Hematopoietic multipotent progenitor cell (in vitro differentiated cells): ENCODE measurements around the gene PCTP. TPM values are rescaled to one million over a fixed set of nuclear protein-coding genes. Genes with fewer than 3 reads are reported as not detected.

ENCODE experiments used
- DNase-seq, 3 donors: peaks; one replicate each; pipeline ENCODE4 v3.0.0-alpha.2; 2011 to 2015; ENCODE audit warnings: low read depth in 2 of 3, low spot score in 2 of 3
- total RNA-seq: library from RNA; depleted of rRNA; stranded (reverse); fragments of >200 nt; gene quantifications from one replicate; pipeline ENCODE4 v1.2.3, GENCODE V29; 2012

Gene PCTP
- total RNA-seq, 1 donor, result 18.6 TPM

DNA sequence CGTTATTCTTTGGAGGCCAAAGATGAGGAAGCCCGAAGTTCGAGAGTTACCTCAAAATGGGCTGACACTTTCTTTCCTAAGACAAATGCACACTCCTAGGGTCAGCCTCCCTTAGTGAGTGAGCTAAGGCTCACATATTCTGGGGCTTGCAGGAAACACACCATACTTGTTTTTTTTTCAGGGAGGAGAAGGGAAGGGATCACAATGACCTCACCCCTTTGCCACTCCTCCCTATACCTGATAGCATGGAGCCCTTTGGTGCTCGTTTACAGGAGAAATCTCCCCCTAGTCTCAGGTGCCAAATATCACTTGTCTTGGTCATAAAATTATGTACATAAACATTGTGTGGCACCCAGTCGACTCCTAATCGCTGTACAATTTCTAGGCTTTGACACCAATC is 23.6 kb upstream of the PCTP start:
- DNase-seq, result no peak

DNA sequence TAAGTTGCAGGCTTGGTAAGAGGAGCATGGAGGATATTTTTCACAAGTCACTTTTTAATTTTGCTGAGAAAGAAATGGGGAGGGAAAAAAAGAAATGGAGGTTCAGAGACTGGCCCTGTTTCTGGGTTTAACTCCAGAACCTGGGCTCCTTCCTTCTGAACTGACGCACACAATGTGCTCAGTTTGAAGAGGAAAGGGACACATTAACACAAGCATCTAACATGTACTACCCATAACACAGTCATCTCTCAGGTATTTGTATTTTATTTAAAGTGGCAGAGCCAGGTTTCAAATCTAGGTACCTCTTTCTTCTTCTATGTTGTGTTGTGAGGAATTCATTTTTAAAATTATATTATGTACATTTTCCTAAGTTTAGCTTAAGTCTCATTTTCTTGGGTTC is 22.9 kb upstream of the PCTP start:
- DNase-seq, result no peak

DNA sequence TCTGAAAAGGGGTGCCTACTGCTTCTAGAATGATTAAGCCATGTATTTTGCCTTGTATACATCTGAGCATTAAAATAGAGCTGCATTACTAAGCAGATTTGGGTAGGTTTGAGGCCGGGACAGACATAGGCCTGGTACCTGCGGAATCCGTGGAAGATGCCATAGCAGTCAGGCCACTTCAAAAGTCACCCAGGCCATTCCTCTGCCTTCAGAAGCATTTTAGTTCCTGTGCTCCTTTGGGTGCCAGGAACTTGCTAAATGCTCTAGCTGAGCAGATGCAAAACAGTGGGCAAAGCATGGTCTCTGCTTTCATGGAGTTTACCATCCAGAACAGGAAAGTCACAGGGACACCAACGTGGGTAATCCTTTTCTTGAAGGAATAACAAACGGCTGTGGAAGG is 22.5 kb upstream of the PCTP start:
- DNase-seq, result no peak

DNA sequence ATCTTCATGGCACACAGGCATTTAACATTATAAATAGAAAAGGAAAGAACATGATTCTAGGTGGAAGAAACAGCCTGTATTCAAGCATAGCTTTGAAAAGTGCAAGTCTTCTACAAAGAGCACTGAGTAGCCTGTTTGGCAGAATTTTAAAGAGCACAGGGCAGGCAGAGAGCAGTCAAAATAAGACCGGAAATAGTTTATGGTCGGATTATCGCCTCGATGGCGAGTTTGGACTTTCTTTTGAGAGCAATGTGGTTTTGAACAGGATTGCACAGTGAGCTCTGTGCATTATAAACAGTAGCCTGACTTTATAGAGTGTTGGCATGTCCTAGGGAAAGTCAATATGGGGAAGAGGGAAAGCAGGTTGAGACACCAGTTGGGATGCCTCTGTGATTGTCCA is 22.0 kb upstream of the PCTP start:
- no peak for DNase-seq

DNA sequence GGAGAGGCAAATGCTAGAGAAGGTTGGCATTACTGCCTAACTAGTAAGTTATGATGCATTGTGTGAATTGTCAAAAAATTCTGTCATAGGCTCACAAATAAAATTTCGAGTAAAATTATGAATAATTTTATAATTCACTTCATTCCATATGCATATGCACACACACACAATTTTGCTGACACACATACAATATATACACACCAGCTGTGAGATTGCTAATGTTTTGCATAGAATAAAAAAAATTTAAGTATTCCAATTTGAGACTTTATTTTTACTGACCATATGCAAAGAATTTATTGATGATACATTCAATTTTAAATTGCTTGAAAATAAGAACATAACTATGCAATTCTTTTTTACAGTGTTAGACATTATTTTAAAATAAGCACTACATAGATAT is 21.4 kb upstream of the PCTP start:
- DNase-seq, result no peak

DNA sequence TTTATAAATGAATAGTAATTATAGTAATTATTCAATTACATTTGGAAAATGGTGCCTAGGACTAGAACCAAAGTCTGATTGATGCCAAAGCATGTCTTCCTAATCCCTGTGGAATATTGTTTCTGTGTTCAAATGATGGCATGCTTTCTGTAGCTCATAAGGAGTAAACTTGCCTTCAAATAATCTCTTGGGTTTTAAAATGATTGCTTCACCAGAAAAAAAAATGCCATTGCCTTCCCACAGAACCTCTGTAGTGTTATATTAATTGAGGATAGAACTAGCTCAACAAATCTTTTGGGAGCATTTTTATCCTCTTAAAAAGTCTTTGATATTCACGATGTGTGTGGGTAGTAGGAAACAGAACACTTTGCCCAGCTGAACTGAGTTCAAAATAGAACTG is 20.5 kb upstream of the PCTP start:
- no peak for DNase-seq

DNA sequence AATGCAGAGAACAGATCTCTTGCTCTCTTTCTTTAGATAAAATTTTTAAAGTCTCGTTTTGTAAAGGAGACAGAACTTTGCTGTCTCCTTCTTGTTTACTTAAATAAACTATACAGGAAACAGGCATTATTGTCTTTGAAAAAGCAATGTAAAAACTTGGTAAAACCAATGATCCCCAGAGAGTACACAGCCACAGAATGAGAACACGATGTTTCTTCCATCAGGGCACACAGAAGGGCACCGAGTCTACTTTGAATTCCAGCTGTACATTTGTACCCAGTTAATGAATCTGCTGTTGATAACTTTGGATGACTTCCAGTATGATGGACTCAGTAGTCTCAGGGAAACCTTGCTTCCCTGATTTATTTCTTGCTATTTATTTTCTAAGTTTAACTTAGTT is 20.0 kb upstream of the PCTP start:
- no peak for DNase-seq

DNA sequence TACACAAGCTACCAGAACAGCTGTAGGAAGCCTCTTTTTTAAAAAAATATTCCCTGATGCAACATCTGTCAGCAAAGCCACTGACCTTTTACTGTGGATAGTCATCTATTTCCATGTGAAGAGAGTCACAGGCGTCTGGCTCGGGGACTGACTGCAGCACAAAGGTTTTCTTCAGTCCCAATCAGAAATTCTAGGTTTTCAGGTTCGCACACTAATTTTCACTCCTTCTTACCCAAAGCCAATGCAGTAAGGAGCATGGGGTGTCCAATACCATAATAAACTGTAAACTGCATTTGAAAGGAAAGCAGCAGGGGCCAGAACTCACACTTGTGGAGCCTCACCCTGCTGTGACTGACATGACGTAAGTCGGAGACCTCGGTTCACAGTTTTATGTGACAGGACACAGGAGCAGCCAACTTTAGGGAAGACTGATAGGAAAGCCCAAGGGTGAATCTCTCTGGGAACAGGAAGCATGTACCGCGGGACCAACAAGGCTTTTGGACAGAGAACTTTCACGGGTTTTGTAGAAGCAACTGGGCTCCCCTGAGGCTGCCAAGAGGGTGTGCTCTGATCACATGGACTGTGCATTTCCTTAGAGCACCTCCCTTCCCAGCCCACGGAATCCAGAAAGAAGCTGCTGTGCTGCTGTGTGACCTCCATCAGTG is 19.1 kb upstream of the PCTP start:
- no peak for DNase-seq

DNA sequence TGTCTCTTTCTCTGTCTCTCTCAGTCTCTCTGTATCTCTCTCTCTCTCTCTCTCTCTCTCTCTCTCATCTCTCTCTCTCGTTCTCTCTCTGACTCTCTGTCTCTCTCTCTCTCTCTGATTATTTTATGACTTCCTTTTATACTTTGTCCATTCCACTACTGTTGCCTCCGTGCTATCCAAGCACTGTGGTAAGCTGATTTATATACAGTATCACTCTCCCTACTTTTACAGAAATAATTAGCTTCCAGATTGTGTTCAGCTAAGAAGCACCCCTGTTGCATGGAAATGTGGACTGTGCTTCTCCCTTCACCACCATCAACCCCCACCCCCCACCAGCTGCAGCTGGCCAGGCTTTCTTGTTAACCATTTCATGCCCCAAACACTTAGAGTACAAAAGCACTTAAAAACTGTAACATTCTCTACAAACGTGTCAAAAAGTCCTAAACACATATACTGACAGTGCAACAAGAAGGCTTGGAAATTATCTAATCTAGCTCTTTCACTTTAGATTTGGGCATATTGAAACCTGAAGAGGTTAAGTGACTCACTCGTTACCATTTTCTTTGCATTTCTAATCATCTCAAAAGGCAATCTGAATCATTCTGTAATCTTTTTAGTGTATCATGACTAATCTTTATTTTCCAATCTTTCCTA is 16.6 kb upstream of the PCTP start:
- DNase-seq, result no peak

DNA sequence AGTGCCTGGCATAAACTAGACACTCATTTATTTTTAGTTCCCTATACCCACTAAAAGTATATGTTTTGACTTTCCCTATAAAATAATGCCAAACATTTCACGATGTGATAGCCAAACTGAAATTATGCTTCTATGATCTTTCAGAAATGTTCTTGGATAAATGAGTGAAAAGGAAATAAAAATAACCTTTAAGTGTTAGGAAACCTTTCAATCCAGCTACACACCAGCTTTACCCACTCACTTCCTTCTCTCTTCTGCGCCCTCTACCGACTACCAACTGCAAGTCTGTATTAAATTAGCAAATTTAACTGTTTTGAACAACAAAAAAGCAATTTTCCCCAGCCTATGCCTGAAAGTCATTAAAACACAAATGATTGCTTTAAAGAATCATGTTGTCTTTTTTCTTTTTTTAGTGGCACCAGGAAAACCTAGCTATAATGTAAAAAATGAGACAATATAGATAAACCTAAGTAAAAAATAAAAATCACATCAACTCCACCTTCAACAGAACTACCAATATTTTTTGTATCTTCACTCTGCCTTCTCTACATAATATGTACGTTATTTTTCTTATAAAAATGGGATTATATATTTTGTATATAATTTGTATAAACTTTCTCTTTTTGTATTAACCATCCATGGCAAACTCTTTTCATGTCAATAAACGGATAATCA is 15.0 kb upstream of the PCTP start:
- DNase-seq, result peak in 2 of 3 donors; percentile 49 to 71

DNA sequence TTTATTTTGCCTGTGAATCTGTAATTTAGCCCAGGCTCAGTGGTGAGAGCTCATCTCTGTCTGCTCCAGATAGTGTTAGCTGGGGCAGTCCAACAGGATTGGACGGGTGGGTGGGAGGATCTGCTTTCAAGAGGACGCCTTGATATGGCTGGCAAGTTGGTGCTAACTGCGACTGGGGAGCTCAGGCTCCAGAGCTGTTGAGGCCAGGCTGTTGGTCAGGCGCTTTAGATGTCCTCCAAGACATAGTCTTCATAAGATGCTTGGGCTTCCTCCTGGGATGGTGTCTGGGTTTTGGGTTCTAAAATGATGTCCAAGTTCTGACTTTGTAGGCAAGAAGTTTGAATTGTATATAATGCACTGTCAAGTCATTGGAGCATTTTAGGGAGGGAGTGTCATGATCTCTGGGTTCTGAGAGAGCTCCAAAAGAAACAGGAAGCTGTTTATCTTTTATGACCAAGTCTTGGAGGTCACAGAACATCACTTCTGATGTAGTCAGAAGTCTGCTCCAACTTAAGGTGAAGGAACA is 12.8 kb upstream of the PCTP start:
- DNase-seq, result peak in 1 of 3 donors; percentile 16

DNA sequence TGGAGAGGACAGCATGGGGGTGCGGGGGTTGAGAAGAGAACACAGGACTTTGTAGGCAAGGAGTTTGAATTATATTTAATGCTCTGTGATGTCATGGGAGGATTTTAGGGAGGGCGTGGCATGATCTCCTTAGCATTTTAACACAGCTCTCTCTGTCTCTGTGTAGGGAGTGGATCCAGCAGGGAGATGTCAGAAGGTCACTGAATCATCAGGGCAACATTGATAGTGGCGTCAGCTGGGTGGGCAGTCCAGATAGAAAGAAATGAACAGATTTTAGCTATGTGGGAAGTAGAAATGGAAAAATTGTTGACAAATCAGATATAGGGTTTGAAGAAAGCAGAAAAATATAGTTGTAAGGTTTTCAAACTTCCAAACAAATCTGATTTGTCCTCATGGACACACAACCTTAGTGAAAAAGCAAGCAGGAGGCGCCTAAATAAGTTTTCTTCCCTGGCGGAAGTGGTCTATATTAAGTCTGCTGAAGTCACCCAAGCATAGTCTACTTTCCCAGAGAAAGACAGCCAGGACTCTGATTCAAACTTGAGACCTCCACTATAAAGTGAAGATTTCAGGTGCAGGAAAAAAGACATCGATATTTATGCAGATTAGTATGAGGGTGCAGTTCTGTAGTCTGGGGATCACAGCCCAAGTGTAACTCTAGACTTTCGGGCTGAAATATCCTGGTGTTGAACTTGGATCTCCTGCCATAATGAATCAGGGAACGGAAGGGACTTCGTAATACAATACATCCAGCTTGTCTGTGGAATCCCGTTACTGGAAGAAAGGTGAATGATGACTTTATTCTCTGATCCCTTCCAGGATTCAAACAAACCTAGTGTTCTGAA is 10.1 kb upstream of the PCTP start:
- no peak for DNase-seq

DNA sequence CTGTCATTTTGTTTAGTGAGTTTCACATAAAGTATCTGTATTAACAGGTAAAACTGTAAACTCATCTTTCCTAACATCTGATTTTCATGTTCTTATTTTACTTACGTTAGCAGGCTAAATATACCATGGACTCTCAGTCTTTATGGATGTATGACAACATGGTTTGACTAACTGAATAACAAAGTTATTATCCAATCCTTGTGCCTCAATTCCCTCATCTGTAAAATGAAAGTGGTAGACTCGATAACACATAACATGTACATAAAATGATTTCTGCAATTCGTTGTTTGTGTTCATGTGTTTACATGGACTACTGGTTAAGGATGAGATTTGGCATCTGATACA is 9.5 kb upstream of the PCTP start:
- no peak for DNase-seq

DNA sequence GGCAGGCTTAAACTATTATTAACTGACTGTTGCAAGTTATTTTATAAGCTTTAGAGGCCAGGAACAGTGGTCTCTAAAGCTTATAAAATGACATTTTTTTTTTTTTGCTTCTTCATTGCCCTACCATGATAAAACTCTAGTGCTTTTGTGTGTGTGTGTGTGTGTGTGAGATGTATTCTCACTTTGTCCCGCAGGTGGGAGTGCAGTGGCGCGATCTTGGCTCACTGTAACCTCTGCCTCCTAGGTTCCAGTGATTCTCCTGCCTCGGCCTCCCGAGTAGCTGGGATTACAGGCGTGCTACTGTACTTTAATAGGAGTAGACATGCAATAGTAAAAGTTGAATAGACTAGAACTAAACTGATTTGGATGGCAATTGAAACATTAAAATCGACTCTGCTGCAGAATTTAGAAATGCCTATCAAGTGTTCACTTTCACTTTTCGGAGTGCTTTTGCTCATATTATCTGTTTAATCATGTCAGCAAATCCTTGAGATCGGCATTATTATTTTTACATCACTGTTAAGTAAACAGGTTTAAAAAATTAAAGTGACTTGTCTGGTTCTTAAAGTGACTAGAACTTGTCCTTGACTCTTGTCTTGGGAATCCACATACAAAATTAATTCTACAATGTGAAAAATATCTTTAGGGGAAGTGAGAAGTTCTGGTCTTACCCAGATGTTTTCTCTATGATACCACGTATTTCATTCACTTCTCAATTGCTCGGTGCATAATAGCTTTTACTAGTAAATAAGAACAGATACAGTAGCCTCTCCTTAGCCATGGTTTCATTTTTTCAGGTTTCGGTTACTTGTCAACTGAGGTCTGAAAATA is 8.4 kb upstream of the PCTP start:
- no peak for DNase-seq

DNA sequence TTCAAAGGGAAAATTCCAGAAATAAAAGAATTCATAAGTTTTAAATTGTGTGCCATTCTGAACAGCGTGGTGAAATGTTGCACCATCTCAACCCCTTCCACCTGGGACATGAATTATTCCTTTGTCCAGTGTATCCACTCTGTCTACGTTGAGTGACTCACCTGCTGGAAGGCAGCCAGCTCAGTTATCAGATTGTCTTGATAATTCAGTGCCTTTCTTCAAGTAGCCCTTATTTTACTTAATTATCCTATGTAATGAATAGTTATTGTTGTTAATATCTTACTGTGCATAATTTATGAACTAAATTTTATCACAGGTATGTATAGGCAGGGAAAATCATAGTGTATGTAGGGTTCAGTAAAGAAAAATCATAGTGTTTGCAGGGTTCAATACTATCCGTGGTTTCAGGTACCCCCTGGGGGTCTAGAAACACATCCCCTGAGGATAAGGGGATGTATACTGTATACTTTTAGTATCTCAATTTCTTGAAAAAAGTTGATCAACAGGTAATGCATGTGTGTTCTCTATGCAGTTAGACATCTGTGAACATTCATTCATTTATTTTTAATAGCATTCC is 7.7 kb upstream of the PCTP start:
- DNase-seq, result no peak

DNA sequence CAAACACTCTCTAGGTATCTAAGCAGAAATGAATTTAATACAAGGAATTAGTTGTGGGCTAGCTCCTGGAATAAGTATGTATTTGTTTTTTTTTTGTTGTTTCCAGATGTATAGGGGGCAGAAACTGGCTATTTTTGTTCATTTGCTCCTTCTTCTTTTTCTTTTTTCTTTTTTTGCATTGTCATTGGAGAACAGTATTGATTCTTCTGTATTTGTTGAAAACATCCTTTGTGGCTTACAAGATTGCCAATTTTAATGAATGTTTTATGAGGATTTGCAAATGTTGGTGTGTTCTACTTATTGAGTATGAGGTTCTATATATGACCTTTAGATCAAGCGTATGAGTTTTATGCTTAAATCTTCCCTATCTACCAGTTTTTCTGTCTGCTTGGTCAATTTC is 5.6 kb upstream of the PCTP start:
- no peak for DNase-seq

DNA sequence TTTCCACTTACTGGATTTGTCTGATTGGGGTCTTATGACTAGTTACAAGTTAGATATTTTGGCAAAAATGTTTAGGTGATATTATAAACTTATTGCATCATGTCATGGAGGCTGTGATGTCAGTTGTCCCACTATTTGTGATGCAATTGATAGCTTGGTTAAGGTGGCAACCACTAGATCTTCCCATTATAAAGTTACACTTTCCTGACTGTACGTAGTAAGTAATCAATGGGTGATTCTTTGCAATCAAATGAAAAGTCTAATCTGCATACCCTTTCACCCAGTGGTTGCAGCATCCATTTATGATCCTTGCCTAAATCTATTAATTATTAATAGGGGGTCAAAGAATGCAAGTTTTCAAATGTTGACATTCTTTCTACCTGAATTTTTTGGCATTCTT is 4.4 kb upstream of the PCTP start:
- no peak for DNase-seq

DNA sequence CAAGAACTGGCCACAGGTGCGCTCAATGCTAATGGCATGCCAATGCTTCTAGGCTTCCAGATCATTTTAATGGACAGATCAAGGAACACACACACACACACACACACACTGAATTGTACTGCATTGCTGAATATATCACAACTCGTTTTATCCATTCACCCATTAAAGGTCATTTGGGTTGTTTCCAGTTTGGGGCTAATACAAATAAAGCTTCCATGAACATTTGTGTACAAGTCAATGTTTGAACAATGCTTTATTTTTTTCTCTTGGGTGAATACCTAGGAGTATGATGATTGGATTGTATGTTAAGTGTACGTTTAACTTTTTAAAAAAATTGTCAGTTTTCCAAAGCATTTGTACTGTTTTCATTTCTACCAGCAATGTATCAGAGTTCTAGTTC is 3.6 kb upstream of the PCTP start:
- DNase-seq, result no peak

DNA sequence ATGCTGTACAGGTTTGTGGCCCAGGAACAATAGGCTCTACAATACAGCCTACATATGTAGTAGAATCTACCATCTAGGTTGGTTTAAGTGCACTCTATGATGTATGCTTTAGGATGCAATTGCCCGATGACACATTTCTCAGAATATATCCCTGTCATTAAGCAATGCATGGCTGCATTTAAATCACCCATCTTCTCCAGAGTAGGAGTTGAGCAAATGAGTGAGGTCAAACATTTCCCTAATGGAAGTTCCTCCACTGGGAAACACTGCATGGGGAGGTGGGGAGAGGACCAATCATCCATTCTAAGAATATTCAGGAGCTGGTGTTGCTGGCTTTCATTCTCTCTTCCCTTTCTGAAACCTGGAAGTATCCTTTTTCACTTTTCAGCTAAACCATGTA is 2.0 kb upstream of the PCTP start:
- no peak for DNase-seq

DNA sequence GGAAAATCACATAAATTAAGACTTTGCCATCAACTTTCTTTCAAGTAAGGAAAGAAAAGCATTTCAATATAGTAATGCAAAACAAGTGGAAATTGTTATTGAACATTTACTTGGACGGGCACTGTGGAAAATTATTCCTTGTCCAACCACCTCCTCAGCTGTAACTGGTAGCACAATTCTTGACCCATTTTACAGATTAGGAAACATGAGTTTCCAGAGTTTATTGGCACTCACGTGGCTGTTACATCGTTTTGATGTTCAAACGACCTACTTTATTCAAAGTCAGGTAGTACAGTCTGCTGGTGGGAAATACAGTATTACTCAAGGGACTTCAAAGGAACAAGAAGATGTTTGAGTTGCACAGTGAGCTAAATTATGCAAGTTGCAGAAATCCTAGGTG is 866 bp upstream of the PCTP start:
- DNase-seq, result no peak
